ENCODE measurements around the gene RALA. TPM values are rescaled to one million over a fixed set of nuclear protein-coding genes. Genes with fewer than 3 reads are reported as not detected.
A peak's percentile ranks its signal among the peaks of the same experiment; 100 is the strongest.

RALA gene
- total RNA-seq, 1 experiment from 2014 or later: 27.3 TPM

- no peak overlapping the region for H3K4me3 ChIP-seq (replicated peaks in 1 of 2; ENCODE audit: low read depth in 1 of 2, low read length in 2 of 2)
- no peaks in the 10 kb centered on the region for H3K4me1 ChIP-seq (ENCODE audit: control insufficient read depth in 1 of 2, insufficient read depth in 2 of 2, low read length in 2 of 2)
- H2AFZ ChIP-seq (ENCODE audit: low read depth, low read length, poor library complexity, severe bottlenecking): no peak overlapping the region
- H3K9me2 ChIP-seq (ENCODE audit: insufficient read depth): no peaks in the 10 kb centered on the region
- no peaks in the 10 kb centered on the region for H3K27me3 ChIP-seq (ENCODE audit: insufficient read depth, low read length)
- TF ChIP-seq REST (IDR thresholded peaks at IDR 0.05; ENCODE audit: low read depth) (no peak), FOSL1 (IDR thresholded peaks at IDR 0.05; ENCODE audit: low read depth) (no peak), CTCF (IDR thresholded peaks at IDR 0.05 in 2 of 3, conservative IDR thresholded peaks at IDR 0.05 in 1 of 3; ENCODE audit: borderline replicate concordance in 1 of 3, insufficient read depth in 1 of 3, low read depth in 2 of 3, low read length in 2 of 3) (peak in 2 of 3 experiments; percentile 31 to 44; a peak in 3 of 6 replicates)
- H3K4me2 ChIP-seq (ENCODE audit: low read length): no peak overlapping the region
- H3K9me3 ChIP-seq (ENCODE audit: control insufficient read depth in 1 of 2, insufficient read depth in 1 of 2, low read depth in 1 of 2, low read length in 2 of 2): no peaks in the 10 kb centered on the region
- no peak overlapping the region for H3K27ac ChIP-seq (ENCODE audit: low read depth, low read length)
- ATAC-seq (peak; percentile 59), DNase-seq (ENCODE audit: low read depth, low spot score) (no peak)
- no peaks in the 10 kb centered on the region for H3K36me3 ChIP-seq (ENCODE audit: control insufficient read depth in 1 of 2, insufficient read depth in 2 of 2, low read length in 2 of 2)
- H3K9ac ChIP-seq (ENCODE audit: low read length): no peak overlapping the region
- no peaks in the 10 kb centered on the region for H3K79me2 ChIP-seq (ENCODE audit: insufficient read depth, low read length)
- no TSS peak for BruUV-seq (replicated peaks)
- RAD21 ChIA-PET (ENCODE audit: low non-redundant PET in 1 of 2, low total read pairs in 2 of 2, uncharacterized antibody in 2 of 2, unreplicated experiment in 2 of 2): no interaction called here
- CTCF ChIA-PET: no interaction called here
- intact Hi-C loops (cut with micrococcal nuclease): no loop called here
- POLR2A ChIA-PET: no interaction called here
- H4K20me1 ChIP-seq (ENCODE audit: insufficient read depth): no peaks in the 10 kb centered on the region
Observed at GRCh38 chr7:39703144-39703543, 79.8 kb downstream of the RALA start.

GRCh38 chr7:39709029-39709428 is 85.7 kb downstream of the RALA start:
- Histone ChIP-seq H3K9me2 (ENCODE audit: insufficient read depth) (no peaks in the 10 kb centered on the region), H3K9me3 (ENCODE audit: control insufficient read depth in 1 of 2, insufficient read depth in 1 of 2, low read depth in 1 of 2, low read length in 2 of 2) (no peaks in the 10 kb centered on the region), H3K4me2 (ENCODE audit: low read length) (no peak overlapping the region), H4K20me1 (ENCODE audit: insufficient read depth) (no peaks in the 10 kb centered on the region), H3K27me3 (ENCODE audit: insufficient read depth, low read length) (no peaks in the 10 kb centered on the region), H3K4me1 (ENCODE audit: control insufficient read depth in 1 of 2, insufficient read depth in 2 of 2, low read length in 2 of 2) (no peaks in the 10 kb centered on the region), H3K4me3 (replicated peaks in 1 of 2; ENCODE audit: low read depth in 1 of 2, low read length in 2 of 2) (no peak overlapping the region), H3K36me3 (ENCODE audit: control insufficient read depth in 1 of 2, insufficient read depth in 2 of 2, low read length in 2 of 2) (no peaks in the 10 kb centered on the region), H3K79me2 (ENCODE audit: insufficient read depth, low read length) (no peaks in the 10 kb centered on the region), H3K9ac (ENCODE audit: low read length) (no peak overlapping the region), H3K27ac (ENCODE audit: low read depth, low read length) (no peak overlapping the region), H2AFZ (ENCODE audit: low read depth, low read length, poor library complexity, severe bottlenecking) (no peak overlapping the region)
- BruUV-seq (replicated peaks): no TSS peak
- ChIA-PET CTCF (no interaction called here), POLR2A (no interaction called here), RAD21 (ENCODE audit: low non-redundant PET in 1 of 2, low total read pairs in 2 of 2, uncharacterized antibody in 2 of 2, unreplicated experiment in 2 of 2) (no interaction called here)
- no peak for ATAC-seq
- DNase-seq (ENCODE audit: low read depth, low spot score): no peak
- intact Hi-C loops (cut with micrococcal nuclease): no loop called here
- TF ChIP-seq REST (IDR thresholded peaks at IDR 0.05; ENCODE audit: low read depth): no peak
- no peak for TF ChIP-seq ATF3 (IDR thresholded peaks at IDR 0.05)
- TF ChIP-seq FOSL1 (IDR thresholded peaks at IDR 0.05; ENCODE audit: low read depth): no peak
- no peak for TF ChIP-seq ZFX (IDR thresholded peaks at IDR 0.05)
- no peak for TF ChIP-seq ZBTB33 (IDR thresholded peaks at IDR 0.05; ENCODE audit: extremely low read depth, insufficient replicate concordance, low read length)
- no peak for TF ChIP-seq RAD21 (IDR thresholded peaks at IDR 0.05; ENCODE audit: low read depth)
